IMR-90 (cell line): ENCODE results near the gene PPP1R14B. TPM values are rescaled to one million over a fixed set of nuclear protein-coding genes. Genes with fewer than 3 reads are reported as not detected.

Source experiments
- ATAC-seq: fragments of 200-7000 bp; cut with Tn5 transposase; 2 replicates; pipeline ENCODE4 v1.9.1; 2020; ENCODE audit warnings: low read depth, mild to moderate bottlenecking, moderate library complexity
- BruUV-seq: library from RNA; stranded (reverse); fragments of 400-500 nt; replicated peaks from 2 replicates; lab custom pipeline; 2021; lab: Mats Ljungman, UMichigan
- CTCF ChIA-PET: fragments of 300-600 bp; formaldehyde crosslinking; extraction: SDS; loops from one replicate; lab custom pipeline; 2021; ENCODE audit warnings: antibody characterized with exemption; lab: Yijun Ruan, JAX
- POLR2A ChIA-PET: fragments of 300-600 bp; sonication (Branson Sonifier 250); formaldehyde crosslinking; loops from one replicate; lab custom pipeline; 2022; ENCODE audit warnings: antibody characterized with exemption; ENCODE audit not compliant: unreplicated experiment; lab: Charles Lee
- DNase-seq: peaks from one replicate; pipeline ENCODE4 v3.0.0; 2013
- H2AFZ ChIP-seq: replicated peaks from 2 replicates; pipeline ENCODE3; 2013; ENCODE audit warnings: low read length, mild to moderate bottlenecking; ENCODE audit not compliant: poor library complexity
- H2AK5ac ChIP-seq: 2 replicates; pipeline ENCODE4 v1.6.1; 2013; ENCODE audit warnings: low read depth, low read length, inconsistent platforms
- H2AK9ac ChIP-seq: replicated peaks from 2 replicates; pipeline ENCODE3; 2013; ENCODE audit warnings: mild to moderate bottlenecking, low read depth, low read length, moderate library complexity; ENCODE audit not compliant: poor library complexity
- H2BK120ac ChIP-seq: 2 replicates; pipeline ENCODE4 v1.6.1; 2013; ENCODE audit warnings: low read depth, low read length, inconsistent platforms
- H2BK15ac ChIP-seq: 3 replicates; pipeline ENCODE4 v1.6.1; 2013; ENCODE audit warnings: low read depth, low read length, inconsistent platforms
- H2BK20ac ChIP-seq: 2 replicates; pipeline ENCODE4 v1.6.1; 2013; ENCODE audit warnings: low read depth, mild to moderate bottlenecking, inconsistent platforms, low read length, moderate library complexity
- H2BK5ac ChIP-seq: 2 replicates; pipeline ENCODE4 v1.6.1; 2013; ENCODE audit warnings: mild to moderate bottlenecking, low read depth, low read length, inconsistent platforms; ENCODE audit not compliant: poor library complexity, severe bottlenecking
- H3K14ac ChIP-seq: replicated peaks from 2 replicates; pipeline ENCODE4 v1.6.1; 2013; ENCODE audit warnings: low read depth, low read length, inconsistent platforms
- H3K18ac ChIP-seq: 2 replicates; pipeline ENCODE4 v1.6.1; 2013; ENCODE audit warnings: low read depth, low read length, control low read depth
- H3K23ac ChIP-seq: 2 replicates; pipeline ENCODE4 v1.6.1; 2013; ENCODE audit warnings: low read depth, low read length, inconsistent platforms
- H3K27ac ChIP-seq: 2 replicates; pipeline ENCODE4 v1.5.1; 2013; ENCODE audit warnings: mild to moderate bottlenecking, control low read depth, low read length; ENCODE audit not compliant: insufficient read depth
- H3K27me3 ChIP-seq: 2 replicates; pipeline ENCODE4 v1.6.1; 2013; ENCODE audit warnings: low read length; ENCODE audit not compliant: control insufficient read depth, insufficient read depth
- H3K36me3 ChIP-seq: 2 replicates; pipeline ENCODE4 v1.6.1; 2013; ENCODE audit warnings: low read length, mixed read lengths; ENCODE audit not compliant: control insufficient read depth, insufficient read depth
- H3K4ac ChIP-seq: 2 replicates; pipeline ENCODE4 v1.6.1; 2013; ENCODE audit warnings: low read depth, low read length, inconsistent platforms
- H3K4me1 ChIP-seq: 2 replicates; pipeline ENCODE4 v1.6.1; 2013; ENCODE audit warnings: low read length, mixed read lengths; ENCODE audit not compliant: control insufficient read depth, insufficient read depth
- H3K4me2 ChIP-seq: 2 replicates; pipeline ENCODE4 v1.6.1; 2013; ENCODE audit warnings: low read depth, mild to moderate bottlenecking, control low read depth, low read length, moderate library complexity
- H3K4me3 ChIP-seq: 2 replicates; pipeline ENCODE4 v1.5.1; 2013; ENCODE audit warnings: low read depth, mild to moderate bottlenecking, control low read depth, low read length, moderate library complexity; ENCODE audit not compliant: insufficient read depth
- H3K56ac ChIP-seq: 2 replicates; pipeline ENCODE4 v1.6.1; 2013; ENCODE audit warnings: low read length, inconsistent platforms; ENCODE audit not compliant: insufficient read depth; ENCODE audit errors: extremely low read depth
- H3K79me1 ChIP-seq, 2 experiments: 2 replicates each; pipeline ENCODE4 v1.6.1; 2013; ENCODE audit warnings: low read length in 2 of 2, inconsistent platforms in 1 of 2, low read depth in 1 of 2
- H3K9ac ChIP-seq: 2 replicates; pipeline ENCODE4 v1.6.1; 2013; ENCODE audit warnings: low read depth, low read length, control low read depth
- H3K9me1 ChIP-seq: 2 replicates; pipeline ENCODE4 v1.6.1; 2013; ENCODE audit warnings: low read length, inconsistent platforms; ENCODE audit not compliant: insufficient read depth
- H3K9me3 ChIP-seq: 2 replicates; pipeline ENCODE4 v1.6.1; 2013; ENCODE audit warnings: low read length; ENCODE audit not compliant: control insufficient read depth, insufficient read depth
- H4K20me1 ChIP-seq: 2 replicates; pipeline ENCODE4 v1.6.1; 2013; ENCODE audit warnings: low read length, inconsistent platforms; ENCODE audit not compliant: insufficient read depth
- H4K5ac ChIP-seq: 2 replicates; pipeline ENCODE4 v1.6.1; 2013; ENCODE audit warnings: mild to moderate bottlenecking, low read depth, low read length, control low read depth
- H4K8ac ChIP-seq, 2 experiments: 2 replicates each; pipeline ENCODE4 v1.6.1; 2013; ENCODE audit warnings: low read depth in 2 of 2, low read length in 2 of 2, control low read depth in 1 of 2, inconsistent platforms in 1 of 2
- H4K91ac ChIP-seq: 2 replicates; pipeline ENCODE4 v1.6.1; 2013; ENCODE audit warnings: low read depth, low read length, inconsistent platforms; ENCODE audit not compliant: insufficient read depth
- BHLHE40 ChIP-seq: fragments of 150-350 bp; IDR thresholded peaks from 2 replicates; pipeline ENCODE4 v1.6.1; 2016; ENCODE audit warnings: mild to moderate bottlenecking, low read depth, low read length
- CEBPB ChIP-seq: IDR thresholded peaks from 2 replicates; pipeline ENCODE4 v1.6.1; 2012; ENCODE audit warnings: low read depth, low read length, improper control_type of control experiment
- CHD1 ChIP-seq: IDR thresholded peaks from 2 replicates; pipeline ENCODE4 v1.6.1; 2012; ENCODE audit warnings: low read depth, low read length, improper control_type of control experiment
- CTCF ChIP-seq: conservative IDR thresholded peaks from 2 replicates; pipeline ENCODE4 v1.5.1; 2012; ENCODE audit warnings: mild to moderate bottlenecking, low read depth, low read length, improper control_type of control experiment
- ELK1 ChIP-seq: fragments of 150-350 bp; IDR thresholded peaks from 2 replicates; pipeline ENCODE4 v1.6.1; 2016; ENCODE audit warnings: low read depth, mild to moderate bottlenecking, low read length, moderate library complexity, borderline replicate concordance
- FOS ChIP-seq: fragments of 150-350 bp; IDR thresholded peaks from 2 replicates; pipeline ENCODE4 v1.6.1; 2016; ENCODE audit warnings: low read depth, low read length
- MAFK ChIP-seq: IDR thresholded peaks from 2 replicates; pipeline ENCODE4 v1.6.1; 2012; ENCODE audit warnings: low read depth, low read length, improper control_type of control experiment
- MAZ ChIP-seq: IDR thresholded peaks from 2 replicates; pipeline ENCODE4 v1.6.1; 2012; ENCODE audit warnings: low read depth, mild to moderate bottlenecking, low read length, improper control_type of control experiment, moderate library complexity, borderline replicate concordance
- MXI1 ChIP-seq: IDR thresholded peaks from 2 replicates; pipeline ENCODE4 v1.6.1; 2012; ENCODE audit warnings: low read depth, mild to moderate bottlenecking, low read length, moderate library complexity, borderline replicate concordance
- POLR2A ChIP-seq: IDR thresholded peaks from 2 replicates; pipeline ENCODE4 v1.6.1; 2012; ENCODE audit warnings: mild to moderate bottlenecking, low read depth, low read length
- RAD21 ChIP-seq: IDR thresholded peaks from 2 replicates; pipeline ENCODE4 v1.6.1; 2012; ENCODE audit warnings: low read length, improper control_type of control experiment
- RCOR1 ChIP-seq: IDR thresholded peaks from 2 replicates; pipeline ENCODE4 v1.6.1; 2012; ENCODE audit warnings: mild to moderate bottlenecking, low read length, improper control_type of control experiment; ENCODE audit not compliant: insufficient replicate concordance
- RFX5 ChIP-seq: IDR thresholded peaks from 2 replicates; pipeline ENCODE4 v1.8.0; 2012; ENCODE audit warnings: low read depth, mild to moderate bottlenecking, low read length, moderate library complexity
- USF2 ChIP-seq: fragments of 150-350 bp; IDR thresholded peaks from 2 replicates; pipeline ENCODE4 v1.6.1; 2017; ENCODE audit warnings: mild to moderate bottlenecking, antibody characterized with exemption, low read length, low read depth
- WGBS, 2 experiments: methylation state at CpG; one replicate each; pipeline versions ENCODE4 v1.1.5 to v1.1.7; 2013; ENCODE audit warnings: missing lambda C conversion rate in 2 of 2; ENCODE audit not compliant: insufficient read length in 1 of 2; ENCODE audit errors: extremely low coverage in 2 of 2; 5-methylcytosine and 5-hydroxymethylcytosine counted together
- dilution Hi-C: fragments of 300-500 bp; cut with HindIII; formaldehyde crosslinking; loops from one replicate; pipeline ENCODE4 v1.14.3; 2018; ENCODE audit warnings: low sequenced_read_pairs; ENCODE audit not compliant: unreplicated experiment
- in situ Hi-C: fragments of 300-500 bp; cut with MboI; formaldehyde crosslinking; loops from 3 replicates; pipeline ENCODE4 v1.14.3; 2019; ENCODE audit warnings: low sequenced_read_pairs, inconsistent platforms, mixed read lengths
- intact Hi-C: fragments of 100-400 bp; cut with micrococcal nuclease; formaldehyde crosslinking; loops from 2 replicates; pipeline ENCODE4 v1.10.0; 2022
- polyA plus RNA-seq, 3 experiments: library from polyadenylated mRNA; depleted of rRNA; stranded (reverse); fragments of >200 nt; gene quantifications; 2 replicates each; pipeline ENCODE4 v1.2.3, GENCODE V29; 2012; ENCODE audit warnings: low replicate concordance in 1 of 3
- total RNA-seq: library from RNA; depleted of rRNA; stranded (reverse); fragments of >200 nt; gene quantifications from 2 replicates; pipeline ENCODE4 v1.2.3, GENCODE V29; 2012

Gene PPP1R14B
- total and polyA plus RNA-seq, 2 of the 4 experiments (the other 2 are of a cell fraction), result 176 to 257 TPM

- WGBS, 2 experiments, result 95% methylated on average over 15 of the region's 17 CpGs; no CpG with 5 or more reads in 1 of the 2 experiments
- no peak overlapping the region for H2BK120ac ChIP-seq
- DNase-seq (no peak), ATAC-seq (no peak)
- H2BK20ac ChIP-seq, result no peak overlapping the region
- H4K5ac ChIP-seq, result no peak overlapping the region
- POLR2A ChIA-PET, result interaction anchor here (0.5 kb wide), 1 partner anchor 1452 kb away, joined by 4 read pairs; no protein-coding TSS in a partner anchor
- H2AK9ac ChIP-seq, result peak overlapping the region; percentile 65
- no peak overlapping the region for H2BK5ac ChIP-seq
- H3K23ac ChIP-seq, result no peak overlapping the region
- CTCF ChIA-PET, result no interaction called here
- no peak overlapping the region for H4K91ac ChIP-seq
- no peak overlapping the region for H3K27ac ChIP-seq
- no peak overlapping the region for H3K4ac ChIP-seq
- in situ Hi-C loops, result no loop called here
- dilution Hi-C loops, result no loop called here
- peaks cover 22 to 47% of the 10 kb centered on the region in 2 experiments; a peak in 3 of 4 replicates for H3K79me1 ChIP-seq
- TSS peak; percentile 49 for BruUV-seq
- H4K8ac ChIP-seq, result no peak overlapping the region
- no peak overlapping the region for H3K4me3 ChIP-seq
- H3K36me3 ChIP-seq, result peaks cover 5% of the 10 kb centered on the region
- no peak overlapping the region for H3K56ac ChIP-seq
- no peak overlapping the region for H3K18ac ChIP-seq
- no peak overlapping the region for H2AFZ ChIP-seq
- H3K27me3 ChIP-seq, result no peaks in the 10 kb centered on the region
- no peak overlapping the region for H3K4me2 ChIP-seq
- no peak overlapping the region for H3K14ac ChIP-seq
- H3K4me1 ChIP-seq, result peaks cover 14% of the 10 kb centered on the region
- H3K9ac ChIP-seq, result no peak overlapping the region
- TF ChIP-seq MXI1 (no peak), ELK1 (no peak), RFX5 (no peak), BHLHE40 (no peak), CTCF (no peak), CEBPB (no peak), RAD21 (no peak), FOS (no peak), MAFK (no peak), CHD1 (no peak), POLR2A (no peak), MAZ (no peak), USF2 (no peak), RCOR1 (no peak)
- no peak overlapping the region for H2AK5ac ChIP-seq
- H3K9me3 ChIP-seq, result no peaks in the 10 kb centered on the region
- no peaks in the 10 kb centered on the region; the same call in 1 of the 2 replicates for H4K20me1 ChIP-seq
- intact Hi-C loops, result no loop called here
- no peak overlapping the region for H2BK15ac ChIP-seq
- H3K9me1 ChIP-seq, result peaks cover 19% of the 10 kb centered on the region
Measured at GRCh38 chr11:64224151-64224890, 22.4 kb downstream of the PPP1R14B start.
